Peyer's patch (tissue), 4 donors: Measurements from ENCODE around the gene OR3A1.

Source experiments
- CTCF ChIP-seq, 6 experiments: fragments of 450-650 bp in 4 of 6; fragments of 200-600 bp in 2 of 6; sonication (generic) in 1 of 6; IDR thresholded peaks; one replicate each; pipeline ENCODE4 v1.5.1; 2017 to 2019; ENCODE audit warnings: antibody characterized with exemption in 6 of 6, mild to moderate bottlenecking in 3 of 6, moderate library complexity in 1 of 6
- POLR2A ChIP-seq, 2 donors: fragments of 450-650 bp; IDR thresholded peaks; one replicate each; pipeline ENCODE4 v1.5.1; 2017; ENCODE audit warnings: antibody characterized with exemption in 2 of 2, mild to moderate bottlenecking in 2 of 2, moderate library complexity in 2 of 2

- TF ChIP-seq CTCF (IDR thresholded peaks at IDR 0.05) (no peak), POLR2A (IDR thresholded peaks at IDR 0.05) (no peak)
These were observed 38.0 kb downstream of the OR3A1 start for GRCh38 chr17:3260163-3260562.
